H1 (cell line): Measurements from ENCODE around the gene COG3. TPM values are rescaled to one million over a fixed set of nuclear protein-coding genes. Genes with fewer than 3 reads are reported as not detected.

Source experiments
- HDAC2 ChIP-seq, 2 experiments: fragments of 300-600 bp in 1 of 2; sonication (generic) in 1 of 2; IDR thresholded peaks; 2 replicates each; pipeline ENCODE4 v1.6.1; 2011 to 2012; ENCODE audit warnings: low read depth in 2 of 2, low read length in 2 of 2, mild to moderate bottlenecking in 2 of 2, moderate library complexity in 2 of 2, borderline replicate concordance in 1 of 2, inconsistent platforms in 1 of 2
- JUN ChIP-seq: IDR thresholded peaks from 2 replicates; pipeline ENCODE4 v1.6.1; 2011; ENCODE audit warnings: low read depth, mild to moderate bottlenecking, improper control_type of control experiment, low read length
- MAFK ChIP-seq: IDR thresholded peaks from 2 replicates; pipeline ENCODE4 v1.6.1; 2012; ENCODE audit warnings: low read depth, mild to moderate bottlenecking, improper control_type of control experiment, low read length
- RAD21 ChIP-seq, 2 experiments: IDR thresholded peaks in 1 of 2; conservative IDR thresholded peaks in 1 of 2; 2 replicates each; pipeline ENCODE4 v1.6.1; 2011; ENCODE audit warnings: low read depth in 2 of 2, low read length in 2 of 2, improper control_type of control experiment in 1 of 2, inconsistent platforms in 1 of 2, mild to moderate bottlenecking in 1 of 2, moderate library complexity in 1 of 2
- RXRA ChIP-seq: IDR thresholded peaks from 2 replicates; pipeline ENCODE4 v1.6.1; 2011; ENCODE audit warnings: low read depth, mild to moderate bottlenecking, low read length, moderate library complexity; ENCODE audit not compliant: insufficient read depth
- SRF ChIP-seq: IDR thresholded peaks from 2 replicates; pipeline ENCODE4 v1.6.1; 2011; ENCODE audit warnings: mild to moderate bottlenecking, low read depth, low read length, moderate library complexity
- ZNF274 ChIP-seq: IDR thresholded peaks from 2 replicates; pipeline ENCODE4 v1.7.0; 2012; ENCODE audit warnings: low read length, borderline replicate concordance; ENCODE audit errors: extremely low read depth
- polyA plus RNA-seq, 7 experiments: library from polyadenylated mRNA; depleted of rRNA in 3 of 7; stranded (reverse) in 5 of 7; unstranded in 2 of 7; fragments of >200 nt in 5 of 7; fragments of 200-250 nt in 2 of 7; gene quantifications; 1 replicate in 5 of 7; 2 replicates in 1 of 7; 4 replicates in 1 of 7; pipeline versions ENCODE4 v1.2.1 to v1.2.3, GENCODE V29; 2011 to 2013; ENCODE audit warnings: missing spikeins in 2 of 7, mixed read lengths in 2 of 7
- total RNA-seq: library from RNA; stranded (reverse); fragmentation: NEBNext Ultra II Directional; extraction: Animal tissue kit (Norgen Biotek cat#: 25700); gene quantifications from 2 replicates; pipeline ENCODE4 v1.2.1, GENCODE V29; 2021
- TF ChIP-seq, protein P1 (sequence below): IDR thresholded peaks from 2 replicates; pipeline ENCODE4 v1.6.1; 2012; ENCODE audit warnings: inconsistent platforms
- TF ChIP-seq, protein P2 (sequence below): IDR thresholded peaks from 2 replicates; pipeline ENCODE4 v1.6.1; 2011; ENCODE audit warnings: low read depth, mild to moderate bottlenecking, low read length; ENCODE audit not compliant: insufficient read depth

The COG3 gene
- total and polyA plus RNA-seq, 2 of the 8 experiments (the other 6 are each of a cell fraction or from before 2014, with no cell fraction given) = 12.7 to 13.5 TPM

DNA sequence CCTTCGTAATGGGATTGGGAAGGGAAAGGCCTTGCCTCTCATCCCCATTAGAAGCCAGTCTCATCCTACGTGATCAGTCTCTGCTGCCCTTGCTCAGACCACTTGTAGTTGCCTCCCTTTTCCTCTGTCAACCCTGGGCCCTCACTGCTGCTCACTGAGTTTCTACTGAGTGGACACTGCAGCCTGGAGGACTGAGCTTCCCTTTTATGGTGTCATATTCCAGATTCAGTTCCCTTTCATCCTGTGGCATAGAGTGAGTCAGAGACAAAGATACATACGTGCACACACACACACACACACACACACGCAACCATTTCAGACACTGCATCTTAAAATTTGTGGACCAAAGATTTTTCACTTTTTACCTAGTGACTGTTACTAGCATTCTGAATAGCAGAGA is 56.6 kb downstream of the COG3 start (continued):
- TF ChIP-seq SRF (no peak), RXRA (no peak), JUN (no peak), HDAC2 (IDR thresholded peaks at IDR 0.05; ENCODE audit: borderline replicate concordance in 1 of 2, low read depth in 2 of 2, low read length in 2 of 2) (no peak), ZNF274 (no peak), MAFK (no peak), RAD21 (IDR thresholded peaks at IDR 0.05 in 1 of 2, conservative IDR thresholded peaks at IDR 0.05 in 1 of 2; ENCODE audit: low read depth in 2 of 2, low read length in 2 of 2) (no peak)
- TF ChIP-seq, protein P1, sequence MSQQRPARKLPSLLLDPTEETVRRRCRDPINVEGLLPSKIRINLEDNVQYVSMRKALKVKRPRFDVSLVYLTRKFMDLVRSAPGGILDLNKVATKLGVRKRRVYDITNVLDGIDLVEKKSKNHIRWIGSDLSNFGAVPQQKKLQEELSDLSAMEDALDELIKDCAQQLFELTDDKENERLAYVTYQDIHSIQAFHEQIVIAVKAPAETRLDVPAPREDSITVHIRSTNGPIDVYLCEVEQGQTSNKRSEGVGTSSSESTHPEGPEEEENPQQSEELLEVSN = no peak
- TF ChIP-seq, protein P2, sequence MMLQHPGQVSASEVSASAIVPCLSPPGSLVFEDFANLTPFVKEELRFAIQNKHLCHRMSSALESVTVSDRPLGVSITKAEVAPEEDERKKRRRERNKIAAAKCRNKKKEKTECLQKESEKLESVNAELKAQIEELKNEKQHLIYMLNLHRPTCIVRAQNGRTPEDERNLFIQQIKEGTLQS = no peak
